ENCODE data around the gene APCDD1.

APCDD1 gene

GRCh38 chr18:10417191-10417590 is 37.2 kb upstream of the APCDD1 start:
- Histone ChIP-seq H3K27me3 (replicated peaks; ENCODE audit: control insufficient read depth, insufficient read depth, low read length) (no peaks in the 10 kb centered on the region), H3K9me3 (ENCODE audit: control insufficient read depth, low read length) (peaks cover 5% of the 10 kb centered on the region), H3K4me3 (ENCODE audit: low read length) (no peak overlapping the region), H3K36me3 (ENCODE audit: control insufficient read depth, insufficient read depth, low read length, severe bottlenecking) (no peaks in the 10 kb centered on the region), H3K4me1 (ENCODE audit: control insufficient read depth, insufficient read depth, low read length) (peaks cover 33% of the 10 kb centered on the region), H3K9ac (ENCODE audit: low read length) (no peak overlapping the region)
- no peak for DNase-seq (ENCODE audit: low read depth)

DNA sequence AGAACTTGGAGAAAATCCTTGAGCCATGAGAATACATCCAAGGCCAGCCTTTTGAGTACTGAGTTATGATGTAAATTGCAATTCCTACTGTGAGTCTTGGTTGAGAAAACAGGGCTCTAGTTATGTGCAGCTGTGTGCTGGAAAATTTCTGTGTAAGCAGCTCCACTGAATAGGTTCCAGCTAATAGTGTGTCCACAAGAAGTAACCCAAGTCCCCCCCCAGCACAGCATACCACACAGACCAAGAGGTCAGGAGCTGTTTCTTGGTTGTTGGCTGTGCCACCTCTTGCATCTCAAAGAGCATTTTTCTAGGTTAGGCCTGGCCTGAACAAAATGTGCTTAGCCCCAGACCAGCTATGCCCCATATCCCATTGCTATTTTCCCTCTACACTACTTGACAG is 36.8 kb upstream of the APCDD1 start:
- H3K36me3 ChIP-seq (ENCODE audit: control insufficient read depth, insufficient read depth, low read length, severe bottlenecking): no peaks in the 10 kb centered on the region
- peaks cover 38% of the 10 kb centered on the region for H3K4me1 ChIP-seq (ENCODE audit: control insufficient read depth, insufficient read depth, low read length)
- no peak overlapping the region for H3K9ac ChIP-seq (ENCODE audit: low read length)
- no peak overlapping the region for H3K4me3 ChIP-seq (ENCODE audit: low read length)
- H3K9me3 ChIP-seq (ENCODE audit: control insufficient read depth, low read length): peaks cover 5% of the 10 kb centered on the region
- DNase-seq (ENCODE audit: low read depth): peak; percentile 76
- H3K27me3 ChIP-seq (replicated peaks; ENCODE audit: control insufficient read depth, insufficient read depth, low read length): no peaks in the 10 kb centered on the region

DNA sequence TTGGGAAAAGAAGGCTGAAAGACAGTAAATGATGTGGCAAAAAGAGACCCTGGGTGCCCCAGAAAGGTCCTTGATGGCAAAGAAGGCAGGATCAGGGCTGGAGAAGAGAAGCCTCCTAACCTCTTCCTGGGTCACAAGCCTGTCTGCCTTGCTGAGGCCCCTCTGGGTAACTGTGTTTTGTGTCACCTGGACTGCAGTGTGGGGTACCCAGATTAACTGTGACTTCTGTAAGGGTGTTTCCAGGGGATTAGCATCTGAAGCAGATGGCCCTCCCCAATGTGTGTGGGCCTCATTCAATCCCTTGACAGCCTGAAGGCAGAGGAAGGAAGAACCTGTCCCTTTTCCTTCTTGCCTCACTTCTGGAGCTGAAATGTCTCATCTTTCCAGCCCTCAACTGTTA is 35.6 kb upstream of the APCDD1 start:
- H3K27me3 ChIP-seq (replicated peaks; ENCODE audit: control insufficient read depth, insufficient read depth, low read length): no peaks in the 10 kb centered on the region
- peaks cover 5% of the 10 kb centered on the region for H3K9me3 ChIP-seq (ENCODE audit: control insufficient read depth, low read length)
- no peak overlapping the region for H3K4me3 ChIP-seq (ENCODE audit: low read length)
- H3K9ac ChIP-seq (ENCODE audit: low read length): no peak overlapping the region
- H3K4me1 ChIP-seq (ENCODE audit: control insufficient read depth, insufficient read depth, low read length): peaks cover 46% of the 10 kb centered on the region
- DNase-seq (ENCODE audit: low read depth): no peak
- H3K36me3 ChIP-seq (ENCODE audit: control insufficient read depth, insufficient read depth, low read length, severe bottlenecking): no peaks in the 10 kb centered on the region

GRCh38 chr18:10419420-10420103 is 34.9 kb upstream of the APCDD1 start:
- Histone ChIP-seq H3K36me3 (ENCODE audit: control insufficient read depth, insufficient read depth, low read length, severe bottlenecking) (no peaks in the 10 kb centered on the region), H3K4me3 (ENCODE audit: low read length) (no peak overlapping the region), H3K4me1 (ENCODE audit: control insufficient read depth, insufficient read depth, low read length) (peaks cover 54% of the 10 kb centered on the region), H3K9me3 (ENCODE audit: control insufficient read depth, low read length) (peaks cover 5% of the 10 kb centered on the region), H3K27me3 (replicated peaks; ENCODE audit: control insufficient read depth, insufficient read depth, low read length) (no peaks in the 10 kb centered on the region), H3K9ac (ENCODE audit: low read length) (no peak overlapping the region)
- peak; percentile 42 for DNase-seq (ENCODE audit: low read depth)

DNA sequence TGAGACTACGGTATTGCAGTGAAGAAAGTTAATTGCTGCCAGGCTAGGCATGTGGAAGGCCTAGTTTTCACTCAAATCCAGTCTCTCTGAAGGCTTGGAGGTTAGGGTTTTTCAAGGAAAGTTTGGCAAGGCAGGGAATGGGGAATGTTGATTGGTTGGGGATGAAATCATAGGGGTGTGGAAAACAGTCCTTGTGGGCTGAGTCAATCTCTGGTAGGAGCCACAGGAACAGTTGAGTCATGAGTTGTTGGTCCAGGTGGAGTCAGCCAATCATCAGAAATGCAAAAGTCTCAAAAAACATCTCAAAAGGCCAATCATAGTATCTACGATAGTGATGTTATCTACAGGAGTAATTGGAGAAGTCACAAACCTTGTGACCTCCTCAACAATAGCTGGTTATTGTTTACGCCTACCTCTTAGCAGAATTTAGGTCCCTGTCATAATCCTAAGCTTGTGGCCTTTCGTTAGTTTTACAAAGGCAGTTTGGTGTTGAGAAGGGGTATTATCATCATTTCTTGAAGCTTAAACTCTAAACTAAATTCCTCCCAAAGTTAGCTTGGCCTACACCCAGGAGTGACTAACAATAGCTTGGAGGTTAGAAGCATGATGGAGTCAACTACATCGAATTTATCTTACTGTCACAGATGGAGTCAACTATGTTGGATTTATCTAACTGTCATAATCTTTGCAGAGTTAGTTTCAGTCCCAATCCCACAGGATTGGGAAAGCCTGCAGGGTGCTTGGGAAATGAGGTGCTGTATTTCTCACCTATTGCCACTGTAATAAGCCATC is 33.7 kb upstream of the APCDD1 start:
- DNase-seq (ENCODE audit: low read depth): peak; percentile 40
- Histone ChIP-seq H3K9me3 (ENCODE audit: control insufficient read depth, low read length) (peaks cover 5% of the 10 kb centered on the region), H3K36me3 (ENCODE audit: control insufficient read depth, insufficient read depth, low read length, severe bottlenecking) (no peaks in the 10 kb centered on the region), H3K9ac (ENCODE audit: low read length) (no peak overlapping the region), H3K4me1 (ENCODE audit: control insufficient read depth, insufficient read depth, low read length) (peaks cover 65% of the 10 kb centered on the region), H3K27me3 (replicated peaks; ENCODE audit: control insufficient read depth, insufficient read depth, low read length) (no peaks in the 10 kb centered on the region), H3K4me3 (ENCODE audit: low read length) (no peak overlapping the region)

DNA sequence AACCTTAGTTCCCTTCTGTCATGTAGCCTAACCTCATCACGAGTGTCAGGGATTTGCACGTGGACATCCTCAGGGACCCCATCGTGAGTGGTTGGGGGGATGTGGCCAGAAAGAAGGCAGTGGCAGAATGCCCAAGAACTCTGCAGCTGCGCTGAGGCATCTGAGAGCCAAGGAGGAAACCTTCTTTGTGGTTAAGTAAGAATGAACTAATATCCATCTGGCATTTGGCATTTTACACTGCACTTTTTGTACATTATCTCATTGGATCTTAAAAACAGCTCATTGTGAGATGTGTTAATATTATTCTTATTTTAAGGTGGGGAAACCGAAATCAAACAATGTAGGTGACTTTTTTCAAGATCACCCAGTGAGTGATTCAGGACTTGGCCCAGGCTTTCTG is 32.6 kb upstream of the APCDD1 start:
- peaks cover 65% of the 10 kb centered on the region for H3K4me1 ChIP-seq (ENCODE audit: control insufficient read depth, insufficient read depth, low read length)

GRCh38 chr18:10422731-10423130 is 31.7 kb upstream of the APCDD1 start:
- no peak overlapping the region for H3K4me3 ChIP-seq (ENCODE audit: low read length)
- no peak for DNase-seq (ENCODE audit: low read depth)
- H3K9me3 ChIP-seq (ENCODE audit: control insufficient read depth, low read length): peaks cover 5% of the 10 kb centered on the region
- no peak overlapping the region for H3K9ac ChIP-seq (ENCODE audit: low read length)
- H3K36me3 ChIP-seq (ENCODE audit: control insufficient read depth, insufficient read depth, low read length, severe bottlenecking): no peaks in the 10 kb centered on the region
- peaks cover 59% of the 10 kb centered on the region for H3K4me1 ChIP-seq (ENCODE audit: control insufficient read depth, insufficient read depth, low read length)
- H3K27me3 ChIP-seq (replicated peaks; ENCODE audit: control insufficient read depth, insufficient read depth, low read length): no peaks in the 10 kb centered on the region

More for the DNA sequence above, 32.6 kb upstream of the APCDD1 start:
- peak; percentile 65 for DNase-seq (ENCODE audit: low read depth)
- Histone ChIP-seq H3K4me3 (ENCODE audit: low read length) (no peak overlapping the region), H3K36me3 (ENCODE audit: control insufficient read depth, insufficient read depth, low read length, severe bottlenecking) (no peaks in the 10 kb centered on the region), H3K27me3 (replicated peaks; ENCODE audit: control insufficient read depth, insufficient read depth, low read length) (no peaks in the 10 kb centered on the region), H3K9me3 (ENCODE audit: control insufficient read depth, low read length) (peaks cover 5% of the 10 kb centered on the region), H3K9ac (ENCODE audit: low read length) (no peak overlapping the region)

DNA sequence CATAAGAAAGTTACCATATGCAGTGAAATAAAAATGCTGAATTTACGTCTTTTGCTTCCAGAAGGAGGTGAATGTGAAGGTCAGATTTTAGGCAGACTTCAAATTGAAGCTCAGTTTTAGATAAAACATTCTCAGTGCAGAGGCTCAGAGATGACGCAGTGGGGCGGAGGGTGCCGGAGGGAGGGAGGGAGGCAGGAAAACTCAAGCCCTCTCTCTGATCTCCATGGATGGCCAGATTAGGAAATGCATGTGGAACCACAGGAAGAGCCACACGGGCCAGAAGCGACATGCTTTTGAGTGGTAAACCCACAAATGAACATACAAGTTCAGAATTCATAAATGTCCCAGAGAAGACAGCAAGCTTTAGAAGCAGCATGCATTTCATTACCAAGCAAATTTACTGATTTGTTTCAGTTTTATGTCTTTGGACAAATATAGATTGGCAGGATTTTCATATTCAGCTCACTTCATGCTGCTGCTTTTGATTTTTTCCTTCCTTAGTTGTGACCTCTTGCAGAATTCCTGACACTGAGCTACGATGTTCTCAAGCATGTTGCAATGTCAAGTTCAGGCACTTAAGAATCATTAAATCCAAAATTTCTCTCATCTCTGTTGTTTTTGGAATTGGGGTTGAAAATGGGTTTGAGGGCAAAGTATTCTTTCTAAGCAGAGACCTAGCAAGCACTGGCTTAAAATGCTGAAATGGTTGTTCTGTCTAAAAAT is 29.7 kb upstream of the APCDD1 start:
- peak; percentile 72 for DNase-seq (ENCODE audit: low read depth)
- peaks cover 5% of the 10 kb centered on the region for H3K9me3 ChIP-seq (ENCODE audit: control insufficient read depth, low read length)
- no peaks in the 10 kb centered on the region for H3K27me3 ChIP-seq (replicated peaks; ENCODE audit: control insufficient read depth, insufficient read depth, low read length)
- H3K9ac ChIP-seq (ENCODE audit: low read length): peak overlapping the region; percentile 74
- H3K4me3 ChIP-seq (ENCODE audit: low read length): peak overlapping the region; percentile 62
- no peaks in the 10 kb centered on the region for H3K36me3 ChIP-seq (ENCODE audit: control insufficient read depth, insufficient read depth, low read length, severe bottlenecking)
- H3K4me1 ChIP-seq (ENCODE audit: control insufficient read depth, insufficient read depth, low read length): peaks cover 55% of the 10 kb centered on the region

GRCh38 chr18:10430677-10431076 is 23.8 kb upstream of the APCDD1 start:
- no peaks in the 10 kb centered on the region for H3K9me3 ChIP-seq (ENCODE audit: control insufficient read depth, low read length)
- H3K4me3 ChIP-seq (ENCODE audit: low read length): no peak overlapping the region
- peaks cover 15% of the 10 kb centered on the region for H3K4me1 ChIP-seq (ENCODE audit: control insufficient read depth, insufficient read depth, low read length)
- H3K27me3 ChIP-seq (replicated peaks; ENCODE audit: control insufficient read depth, insufficient read depth, low read length): no peaks in the 10 kb centered on the region
- no peak overlapping the region for H3K9ac ChIP-seq (ENCODE audit: low read length)
- DNase-seq (ENCODE audit: low read depth): no peak
- H3K36me3 ChIP-seq (ENCODE audit: control insufficient read depth, insufficient read depth, low read length, severe bottlenecking): no peaks in the 10 kb centered on the region

DNA sequence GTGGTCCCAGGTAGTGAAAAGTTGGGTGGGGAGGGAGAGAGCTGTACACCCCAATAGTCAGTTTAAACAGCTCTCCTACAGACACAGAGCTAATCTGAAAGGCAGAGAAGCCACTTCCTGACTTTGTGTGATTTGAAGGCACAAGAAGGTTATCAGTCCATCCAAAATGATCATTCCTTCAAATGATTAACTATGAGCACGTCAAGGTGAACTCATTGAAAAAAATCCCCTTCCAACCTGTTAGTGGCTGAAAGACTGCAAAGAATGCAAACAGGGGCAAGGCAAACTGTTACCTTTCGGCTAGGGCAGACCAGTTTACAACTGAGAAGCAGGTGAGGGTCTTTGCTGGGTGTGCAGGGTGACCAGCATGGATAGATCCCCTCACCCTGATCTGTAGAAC is 22.8 kb upstream of the APCDD1 start:
- no peaks in the 10 kb centered on the region for H3K9me3 ChIP-seq (ENCODE audit: control insufficient read depth, low read length)
- no peak overlapping the region for H3K9ac ChIP-seq (ENCODE audit: low read length)
- DNase-seq (ENCODE audit: low read depth): no peak
- H3K4me1 ChIP-seq (ENCODE audit: control insufficient read depth, insufficient read depth, low read length): peaks cover 15% of the 10 kb centered on the region
- H3K27me3 ChIP-seq (replicated peaks; ENCODE audit: control insufficient read depth, insufficient read depth, low read length): no peaks in the 10 kb centered on the region
- no peaks in the 10 kb centered on the region for H3K36me3 ChIP-seq (ENCODE audit: control insufficient read depth, insufficient read depth, low read length, severe bottlenecking)
- H3K4me3 ChIP-seq (ENCODE audit: low read length): no peak overlapping the region

DNA sequence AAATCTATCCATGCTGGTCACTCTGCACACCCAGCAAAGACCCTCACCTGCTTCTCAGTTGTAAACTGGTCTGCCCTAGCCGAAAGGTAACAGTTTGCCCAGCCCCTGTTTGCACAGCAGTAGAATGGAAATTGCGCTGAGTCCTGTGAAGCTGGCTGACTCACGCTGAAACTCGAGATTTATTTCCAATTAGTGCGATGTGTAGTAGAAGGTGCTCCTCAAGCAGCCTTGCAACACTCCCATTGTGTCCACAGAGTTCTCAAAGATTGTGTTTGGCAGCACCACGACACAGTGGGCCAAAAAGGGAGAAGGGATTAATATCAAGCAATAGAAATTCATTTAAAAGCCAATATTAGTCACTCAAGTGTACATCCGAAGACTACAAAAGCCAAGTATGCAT is 21.7 kb upstream of the APCDD1 start:
- Histone ChIP-seq H3K9me3 (ENCODE audit: control insufficient read depth, low read length) (no peaks in the 10 kb centered on the region), H3K9ac (ENCODE audit: low read length) (no peak overlapping the region), H3K36me3 (ENCODE audit: control insufficient read depth, insufficient read depth, low read length, severe bottlenecking) (no peaks in the 10 kb centered on the region), H3K4me3 (ENCODE audit: low read length) (no peak overlapping the region), H3K27me3 (replicated peaks; ENCODE audit: control insufficient read depth, insufficient read depth, low read length) (no peaks in the 10 kb centered on the region), H3K4me1 (ENCODE audit: control insufficient read depth, insufficient read depth, low read length) (peaks cover 15% of the 10 kb centered on the region)
- DNase-seq (ENCODE audit: low read depth): no peak

All from adipocyte (in vitro differentiated cells).